Activated CD4-positive, alpha-beta T cell treated with anti-CD3 and anti-CD28 coated beads for 1 hour (primary cell): Measurements from ENCODE around the gene LRTM2.

Source experiments
- DNase-seq: peaks from one replicate; pipeline ENCODE4 v3.0.0-alpha.2; 2020

LRTM2 gene

GRCh38 chr12:1798641-1799020, 21.7 kb upstream of the LRTM2 start:
- DNase-seq, result no peak

- peak; percentile 6 for DNase-seq
Observed at GRCh38 chr12:1799051-1799881, 21.1 kb upstream of the LRTM2 start.

- DNase-seq, result peak; percentile 7
Observed at GRCh38 chr12:1799882-1800400, 20.4 kb upstream of the LRTM2 start.

GRCh38 chr12:1800401-1801302, 19.7 kb upstream of the LRTM2 start:
- DNase-seq, result no peak

- DNase-seq, result no peak
Observed at GRCh38 chr12:1801303-1801975, 18.9 kb upstream of the LRTM2 start.

DNA sequence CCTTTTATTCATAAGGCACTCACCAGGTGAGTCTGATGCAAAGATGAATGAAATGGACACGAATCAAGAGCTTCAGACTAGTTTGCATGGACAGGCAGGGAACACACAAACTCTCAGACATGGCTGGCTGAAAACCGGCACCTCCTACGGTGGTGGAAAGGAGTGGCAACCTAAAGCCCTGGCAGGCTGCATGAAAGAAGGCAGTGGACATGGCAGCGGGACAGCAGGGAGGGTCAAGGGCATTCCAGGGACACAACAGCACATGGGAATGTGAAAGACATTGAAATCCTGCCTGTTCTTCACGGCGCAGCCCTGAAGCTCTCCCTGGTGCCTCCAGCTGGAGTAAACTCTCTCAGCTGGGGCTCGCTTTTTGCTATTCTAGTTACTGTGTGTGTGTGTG, 16.6 kb upstream of the LRTM2 start:
- DNase-seq, result no peak

GRCh38 chr12:1804545-1805332, 15.6 kb upstream of the LRTM2 start:
- peak; percentile 75 for DNase-seq

DNA sequence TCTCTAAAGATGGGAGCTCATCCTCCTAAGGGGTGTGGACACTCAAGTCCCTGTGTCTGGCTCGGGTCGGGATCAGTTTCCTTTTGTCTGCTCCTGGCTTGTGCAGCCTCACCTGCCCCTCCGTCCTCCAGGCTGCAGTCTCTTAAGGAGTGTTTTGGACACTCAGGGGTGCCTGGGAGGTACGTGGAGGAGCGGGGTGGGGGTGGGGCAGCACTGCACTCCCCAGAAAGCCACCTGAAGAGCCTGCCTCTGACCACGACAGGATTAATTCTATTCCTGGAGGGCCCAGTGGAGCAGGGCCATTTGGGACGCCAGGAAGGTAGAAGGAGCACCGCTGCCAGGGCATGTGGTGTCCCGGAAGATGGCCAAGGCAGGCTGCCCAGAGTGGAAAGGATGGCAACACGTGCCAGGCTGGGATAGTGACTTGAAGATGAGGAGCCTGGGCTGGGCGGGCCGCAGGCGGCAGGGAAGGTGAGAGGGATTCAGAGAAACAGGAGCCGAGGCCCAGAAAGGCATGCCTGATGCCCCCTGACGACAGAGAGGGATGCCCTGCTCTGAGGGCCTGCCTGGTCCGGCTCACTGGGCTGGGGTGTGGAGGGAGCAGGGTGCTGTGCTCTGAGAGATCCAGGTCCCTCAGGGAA, 14.8 kb upstream of the LRTM2 start:
- no peak for DNase-seq

- no peak for DNase-seq
Observed at GRCh38 chr12:1806301-1807086, 13.9 kb upstream of the LRTM2 start.

DNA sequence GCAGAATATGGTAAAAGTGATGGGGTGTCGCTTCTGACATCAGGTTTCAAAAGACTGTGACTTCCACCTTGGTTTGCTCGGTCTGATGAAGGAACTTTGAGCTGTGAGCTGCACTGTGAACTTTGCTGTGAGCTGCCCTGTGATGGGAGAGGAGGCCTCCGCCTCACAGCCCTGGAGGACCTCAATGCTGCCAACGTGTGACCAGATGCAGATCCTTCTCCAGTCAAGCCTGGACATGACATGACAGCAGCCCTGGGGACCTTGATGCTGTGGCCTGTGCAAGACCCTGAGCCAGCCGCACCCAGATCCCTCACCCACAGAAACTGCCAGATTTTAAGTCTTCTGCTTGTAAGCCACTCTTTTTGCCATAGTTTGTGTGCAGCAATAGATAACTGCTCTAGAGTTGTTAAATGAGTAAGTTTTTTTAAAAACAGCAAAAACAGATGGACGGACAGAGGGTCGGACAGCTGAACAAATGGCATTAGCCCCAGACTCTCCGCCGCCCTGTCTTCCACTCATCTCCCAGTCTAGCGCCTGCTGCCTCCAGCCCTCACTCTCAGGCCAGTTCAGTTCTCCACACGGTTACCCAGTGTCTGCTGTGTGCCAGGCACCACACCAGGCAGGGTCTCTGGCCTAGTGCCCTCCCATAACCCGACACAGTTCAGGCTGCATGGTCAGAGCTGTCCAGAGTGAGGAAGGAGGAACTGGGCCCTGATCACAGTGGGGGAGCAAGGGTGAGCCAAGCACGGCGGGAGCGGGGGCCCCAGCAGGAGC, 13.1 kb upstream of the LRTM2 start:
- no peak for DNase-seq

- DNase-seq, result no peak
Observed at GRCh38 chr12:1808036-1808797, 12.1 kb upstream of the LRTM2 start.

DNA sequence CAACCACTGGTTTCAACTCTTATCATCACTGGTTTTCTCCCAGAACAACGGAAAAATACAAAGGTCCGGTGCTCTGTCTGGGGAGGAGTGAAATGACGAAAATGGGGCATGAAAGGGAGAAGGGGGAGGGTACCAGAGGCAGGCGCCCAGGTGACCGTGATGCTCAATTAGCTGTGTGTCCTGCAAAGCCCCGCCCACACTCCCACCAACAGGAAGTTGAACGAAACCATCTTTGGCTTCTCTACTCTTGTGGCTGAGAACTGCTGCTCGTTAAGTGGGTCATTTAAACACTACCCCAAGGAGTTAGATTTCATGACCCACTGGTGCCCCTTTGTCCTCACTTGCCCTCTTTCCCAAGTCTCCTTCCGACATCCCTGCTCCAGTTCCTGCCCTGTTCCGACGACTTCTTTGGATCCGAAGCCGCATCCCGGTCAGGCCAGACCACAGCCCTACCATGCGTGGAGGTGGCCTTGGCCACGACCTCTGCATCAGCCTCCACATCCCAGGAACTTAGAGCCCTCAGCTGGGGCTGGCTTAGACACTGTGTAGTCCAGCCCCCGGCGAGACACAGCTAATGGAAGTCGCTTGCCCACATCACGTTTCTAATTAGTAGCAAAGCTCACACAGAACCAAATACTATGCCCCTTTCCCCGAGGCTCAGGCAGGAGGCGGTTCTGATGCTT, 11.4 kb upstream of the LRTM2 start:
- no peak for DNase-seq

DNA sequence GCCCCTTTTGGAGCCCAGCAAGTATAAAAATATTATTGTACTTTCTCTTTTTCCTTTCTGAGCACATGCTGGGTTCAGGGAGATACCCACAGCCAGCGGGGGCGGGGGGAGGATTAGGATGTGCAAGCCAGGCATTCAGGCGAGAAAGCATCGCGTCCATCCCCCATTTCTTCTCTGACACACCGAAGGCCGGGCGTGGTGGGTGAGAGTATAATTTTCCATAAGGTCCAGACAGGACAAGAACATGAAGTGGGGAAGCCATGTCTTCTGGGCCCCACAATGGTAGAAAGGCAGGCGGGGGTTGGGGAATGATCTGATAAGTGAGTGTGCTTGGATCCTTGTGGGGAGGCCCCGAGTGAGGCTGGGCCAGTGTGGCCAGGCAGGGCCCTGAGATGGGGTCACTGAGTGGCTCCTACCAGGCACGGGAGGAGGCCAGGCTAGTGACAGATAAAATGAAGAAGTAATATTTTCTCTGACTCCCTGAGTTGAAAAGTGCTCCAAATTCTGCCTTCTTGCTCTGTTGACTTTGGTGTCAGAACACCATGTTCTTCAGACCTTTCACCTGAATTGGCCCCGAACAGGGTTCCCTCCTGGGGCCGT, 10.7 kb upstream of the LRTM2 start:
- DNase-seq, result no peak

- no peak for DNase-seq
Observed at GRCh38 chr12:1810201-1810930, 10.0 kb upstream of the LRTM2 start.

DNA sequence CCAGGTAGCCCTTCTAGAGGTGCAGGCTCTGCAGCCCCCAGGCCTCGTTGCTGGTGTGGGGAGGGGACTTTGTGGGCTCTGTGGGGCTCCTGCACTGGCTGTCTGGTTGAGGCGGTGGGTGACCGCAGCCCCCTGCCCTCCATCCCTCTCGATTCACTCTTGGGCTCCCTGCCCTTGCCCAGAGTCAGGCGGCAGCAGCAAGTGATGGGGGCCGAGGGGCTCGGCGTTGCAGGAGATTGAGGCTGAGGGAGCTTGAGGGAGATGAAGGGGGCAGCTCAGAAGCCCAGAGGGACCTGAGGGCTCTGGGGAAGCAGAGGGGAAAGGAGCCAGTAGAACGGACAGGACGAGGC, 9.5 kb upstream of the LRTM2 start:
- no peak for DNase-seq

DNA sequence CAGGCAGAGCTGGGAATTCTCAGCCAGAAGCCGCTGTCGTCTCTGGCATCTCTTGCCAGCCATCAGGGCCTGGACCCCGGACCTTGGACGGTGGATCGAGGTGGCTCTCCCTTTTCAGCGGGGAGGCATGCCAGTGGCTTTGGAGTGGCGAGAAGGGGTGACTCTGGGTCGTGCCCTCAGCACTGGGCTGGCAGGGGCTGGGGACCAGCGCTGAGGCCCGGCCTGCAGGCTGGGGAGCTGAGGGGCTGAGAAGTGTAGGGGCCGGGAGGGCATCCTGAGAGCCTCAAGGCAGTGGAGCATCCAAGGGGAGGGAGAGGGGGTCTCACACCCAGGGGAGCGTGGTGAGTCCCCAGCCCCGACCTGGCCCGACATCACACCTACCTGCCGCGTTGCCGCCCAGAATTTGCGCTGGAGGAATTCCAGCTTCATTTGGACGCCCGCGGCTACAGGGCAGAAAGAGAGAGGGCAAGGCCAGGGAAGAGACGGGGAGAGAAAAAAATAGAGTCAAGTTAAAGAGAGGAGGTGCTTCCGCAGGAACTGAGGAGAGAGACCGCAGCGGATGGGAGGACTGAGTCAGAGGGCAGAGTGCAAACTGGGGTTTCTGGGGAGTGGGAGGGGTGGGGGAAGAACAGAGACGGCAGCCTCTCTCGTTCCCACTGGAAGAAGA, 9.0 kb upstream of the LRTM2 start:
- peak; percentile 26 for DNase-seq

GRCh38 chr12:1811948-1812291, 8.4 kb upstream of the LRTM2 start:
- DNase-seq, result no peak
